Middle frontal gyrus (tissue), 1 donor: Measurements from ENCODE around the gene CXCL10.
"Not testable (repeated sequence)": the region's sequence is repeated elsewhere in the genome, so short reads cannot be mapped to it uniquely, and the experiment has no call there.

Source experiments
- DNase-seq: peaks from one replicate; pipeline ENCODE4 v3.0.0-alpha.2; 2015; ENCODE audit warnings: low spot score; ENCODE audit errors: extremely low spot score

Gene CXCL10

DNA sequence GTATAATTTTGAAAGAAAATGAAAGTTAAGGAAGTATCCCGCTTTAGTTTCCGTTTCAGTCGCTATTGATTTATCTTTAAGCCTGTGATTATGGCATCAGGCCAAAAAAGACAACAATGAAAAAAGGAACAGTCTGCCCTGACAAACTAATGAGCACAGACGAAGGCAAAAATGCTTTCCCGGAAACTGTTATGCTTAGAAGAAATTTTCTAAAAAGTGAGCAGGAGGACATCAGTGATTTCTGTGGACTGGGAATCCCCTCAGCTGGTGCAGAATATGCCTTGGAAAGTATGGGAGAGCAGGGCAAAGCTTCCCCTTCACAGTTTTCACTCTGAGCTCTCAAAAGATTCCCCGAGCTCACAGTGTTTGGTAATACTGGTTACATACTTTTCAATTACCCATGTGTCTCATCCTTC, 5.1 kb upstream of the CXCL10 start:
- DNase-seq, result no peak

DNA sequence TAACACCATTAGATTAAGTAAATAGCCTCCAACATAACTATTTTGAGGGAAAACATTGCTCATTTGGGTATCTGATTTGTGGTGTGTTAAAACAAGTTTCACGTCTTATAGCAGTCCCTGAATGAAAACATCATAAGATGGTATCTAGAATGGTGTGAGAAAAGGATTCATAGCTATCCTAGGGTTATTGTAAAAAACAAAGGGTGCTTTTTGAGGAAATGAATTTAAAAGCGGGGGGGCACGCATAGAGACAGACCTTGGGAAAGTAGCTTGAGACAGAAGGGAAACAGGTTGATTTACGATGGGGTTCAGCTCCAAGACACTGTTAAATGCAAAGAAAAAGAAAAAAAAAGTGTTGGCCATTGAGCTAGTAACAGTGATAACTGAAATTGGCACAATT, 768 bp upstream of the CXCL10 start:
- DNase-seq, result no peak

DNA sequence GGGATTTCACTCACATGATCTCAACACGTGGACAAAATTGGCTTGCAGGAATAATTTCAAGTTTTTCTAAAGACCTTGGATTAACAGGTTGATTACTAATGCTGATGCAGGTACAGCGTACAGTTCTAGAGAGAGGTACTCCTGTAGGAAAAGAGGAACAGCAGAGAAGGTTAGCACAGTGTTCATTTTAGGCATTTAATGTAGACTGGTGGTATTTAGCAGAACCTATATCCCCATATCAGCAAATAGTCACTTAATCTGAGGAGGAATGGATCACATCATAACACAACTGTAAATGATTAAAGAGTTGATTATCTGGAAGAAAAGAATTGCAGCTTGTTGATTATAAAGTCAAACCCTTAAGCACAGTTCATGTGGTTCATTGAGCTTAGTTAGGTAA, 620 bp downstream of the CXCL10 start:
- DNase-seq, result no peak

DNA sequence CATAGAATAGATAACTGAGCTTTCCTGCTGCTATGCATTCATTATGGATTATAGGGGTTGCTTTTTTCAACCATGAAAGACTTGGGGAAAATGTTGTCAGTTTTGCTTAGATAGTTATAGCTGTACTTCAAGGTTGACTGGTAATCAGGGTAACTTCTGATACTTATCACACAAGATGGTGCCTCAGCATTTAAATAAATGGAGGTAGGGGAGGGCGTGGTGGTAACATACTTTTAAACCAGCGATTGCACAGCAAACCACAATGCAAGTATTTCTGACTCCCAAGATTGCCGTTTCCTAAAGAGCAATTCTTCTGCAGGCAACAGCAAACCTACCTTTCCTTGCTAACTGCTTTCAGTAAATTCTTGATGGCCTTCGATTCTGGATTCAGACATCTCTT, 1.3 kb downstream of the CXCL10 start:
- DNase-seq, result no peak

DNA sequence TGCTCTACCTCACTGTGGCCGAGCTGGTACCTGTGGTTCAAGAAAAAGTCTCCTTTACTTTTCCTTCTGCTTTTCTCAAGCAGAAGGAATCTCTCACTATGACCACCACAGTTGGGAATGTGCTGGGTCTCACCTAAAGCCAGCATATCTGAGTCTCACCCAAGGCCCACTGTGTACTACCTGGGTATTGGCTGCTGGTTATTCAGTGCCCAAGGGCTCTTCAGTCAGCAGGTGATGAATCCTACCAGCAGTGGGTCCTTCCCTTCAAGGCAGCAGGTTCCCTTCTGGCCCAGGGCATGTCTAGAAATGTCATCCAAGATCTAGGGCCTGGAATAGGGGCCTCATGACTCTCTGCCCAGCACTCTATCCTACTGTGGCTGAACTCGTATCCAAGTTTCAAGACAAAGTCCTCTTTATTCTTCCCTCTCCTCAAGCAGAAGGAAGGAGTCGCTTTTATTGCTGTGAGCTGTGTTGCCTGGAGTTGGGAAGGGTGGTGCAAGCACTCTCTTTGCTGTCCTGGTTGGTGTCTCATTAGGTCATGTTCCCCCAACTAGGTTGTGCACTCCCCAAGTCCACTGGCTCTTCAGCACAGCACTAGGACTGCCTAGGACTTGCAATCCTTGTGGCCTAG, 6.1 kb downstream of the CXCL10 start:
- no peak for DNase-seq

DNA sequence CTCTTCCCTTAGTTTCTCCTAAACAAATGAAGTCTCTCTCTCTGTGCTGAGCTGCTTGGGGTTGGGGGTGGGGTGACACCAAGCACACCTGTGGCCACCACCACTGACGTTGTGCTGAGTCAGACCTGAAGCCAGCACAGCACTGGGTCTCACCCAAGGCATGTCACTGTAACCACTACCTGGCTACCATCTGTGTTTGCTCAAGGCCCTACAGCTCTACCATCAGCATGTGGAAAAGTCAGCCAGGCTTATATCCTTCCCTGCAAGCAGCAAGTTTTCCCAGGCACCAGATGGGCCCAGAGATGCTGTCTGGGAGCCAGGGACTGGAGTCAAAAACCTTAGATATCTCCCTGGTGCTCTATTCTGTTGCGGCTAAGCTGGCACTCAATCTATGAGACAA, 6.9 kb downstream of the CXCL10 start:
- no peak for DNase-seq

DNA sequence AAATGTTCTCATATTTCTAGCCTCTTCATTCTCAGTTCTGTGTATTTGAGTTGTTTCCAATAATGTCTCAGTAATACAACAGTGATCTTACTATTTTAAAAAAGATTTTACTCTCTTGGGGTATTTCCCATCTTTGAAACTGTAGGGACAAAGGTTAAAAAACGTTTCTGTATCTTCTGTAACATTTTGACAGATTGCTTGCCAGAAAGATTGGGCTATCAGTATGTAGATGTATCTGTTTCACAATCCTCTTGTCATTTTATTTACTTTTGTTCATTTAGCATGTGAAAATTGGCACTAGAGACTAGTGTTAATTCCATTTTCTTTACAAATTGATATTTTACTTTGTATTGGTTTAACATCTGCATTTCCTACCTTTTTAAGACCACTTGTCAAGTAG, 9.8 kb downstream of the CXCL10 start:
- DNase-seq, result no peak

DNA sequence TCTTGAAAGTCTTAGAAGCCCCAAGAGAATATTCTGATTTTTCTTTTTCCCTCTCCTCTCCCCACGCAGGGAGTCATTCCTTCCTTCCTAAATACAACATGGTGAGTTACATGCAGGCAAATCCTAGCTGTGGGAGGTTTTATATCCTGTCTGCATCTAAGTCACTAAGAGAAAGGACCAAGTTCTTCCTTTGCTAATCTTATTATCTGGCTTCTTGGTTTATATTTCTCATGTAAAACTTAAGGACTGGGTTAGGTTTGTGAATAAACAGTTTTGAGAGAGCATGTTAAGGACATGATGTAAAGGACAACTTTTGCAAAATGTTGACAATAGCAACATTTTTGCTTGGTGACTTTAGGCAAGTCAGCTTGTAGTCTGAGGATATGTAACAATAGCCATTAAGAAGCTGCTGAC, 10.9 kb downstream of the CXCL10 start:
- no peak for DNase-seq

DNA sequence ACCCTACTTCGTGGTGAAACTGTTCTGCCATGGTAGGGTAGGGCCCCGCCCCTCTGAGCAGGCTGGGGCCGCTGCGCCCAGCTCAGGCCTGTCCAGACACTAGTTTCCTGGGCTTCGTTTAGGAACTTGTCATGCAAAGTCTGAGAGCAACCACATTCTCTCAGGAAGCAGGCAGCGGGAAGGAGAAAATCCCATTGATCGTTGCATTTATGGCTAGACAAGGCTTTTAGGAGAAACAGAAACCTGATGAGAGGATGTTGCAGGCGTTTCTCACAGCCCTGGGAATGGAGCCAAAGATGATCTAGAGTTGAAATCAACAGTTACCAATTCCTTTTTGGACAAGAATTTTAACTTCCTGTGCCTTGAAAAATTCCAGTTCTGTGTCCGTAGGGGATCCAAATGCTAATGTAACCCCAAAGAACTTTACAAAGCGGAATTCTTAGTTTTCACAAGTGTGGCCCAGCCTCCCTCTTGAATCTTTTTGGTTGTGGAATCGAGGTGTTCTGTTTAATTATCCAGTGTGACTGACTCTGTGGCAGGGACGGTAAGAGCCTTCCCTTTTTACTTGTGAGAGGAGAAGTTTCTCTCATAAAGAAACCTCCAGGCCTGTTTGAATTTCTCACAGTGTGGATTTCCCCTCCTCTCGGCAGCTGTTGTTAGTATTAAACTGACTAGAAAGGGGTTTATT, 11.5 kb downstream of the CXCL10 start:
- DNase-seq, result peak; percentile 24

DNA sequence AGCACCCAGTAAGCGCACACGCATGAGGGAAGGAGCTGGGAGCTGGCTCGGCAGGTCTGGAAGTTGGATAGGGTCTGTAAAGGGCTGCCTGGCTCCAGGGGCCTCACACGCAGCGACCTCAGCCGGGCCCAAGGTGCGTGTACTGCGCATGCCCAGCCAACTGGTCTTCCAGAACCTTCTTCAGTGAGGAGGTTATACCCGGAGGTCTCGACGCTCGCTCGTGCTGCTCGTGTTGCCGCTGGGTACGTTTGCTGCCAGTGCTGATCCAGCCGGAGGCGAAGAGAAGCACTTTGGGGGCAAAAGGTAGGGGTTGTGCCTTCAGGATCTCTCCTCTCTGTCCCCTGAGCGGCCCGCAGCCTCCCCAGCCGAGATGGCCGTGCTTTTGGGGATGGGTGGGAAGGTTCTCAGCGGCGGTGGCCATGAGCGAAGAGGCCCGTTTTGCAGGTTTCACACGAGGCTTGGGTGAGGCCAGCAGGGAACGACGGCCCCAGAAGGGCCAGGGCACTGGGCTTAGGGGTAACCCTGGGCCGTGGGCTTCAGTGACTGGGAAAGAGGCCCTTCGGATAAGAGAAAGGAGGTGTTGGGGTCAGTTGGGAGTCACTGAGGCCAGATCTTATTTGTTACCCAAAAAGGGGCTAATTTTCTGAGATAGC, 12.2 kb downstream of the CXCL10 start:
- no peak for DNase-seq

DNA sequence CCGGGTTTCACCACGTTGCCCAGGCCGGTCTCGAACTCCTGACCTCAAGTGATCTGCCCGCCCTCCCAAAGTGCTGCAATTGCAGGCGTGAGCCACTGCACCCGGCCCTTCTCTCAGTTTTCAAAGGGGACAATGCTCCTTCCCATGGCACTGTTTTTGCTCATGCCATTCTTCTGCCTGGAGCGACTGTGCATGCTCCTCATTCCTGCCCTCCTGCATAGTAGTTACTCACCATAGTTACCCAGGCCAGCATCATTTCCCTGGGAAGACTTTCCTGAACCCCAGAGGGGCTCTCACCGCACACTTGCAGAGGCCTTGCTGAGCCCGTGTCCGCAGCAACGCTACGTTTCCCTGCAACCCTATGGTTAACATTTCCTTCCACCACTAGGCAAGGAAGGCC, 12.7 kb downstream of the CXCL10 start:
- no peak for DNase-seq

DNA sequence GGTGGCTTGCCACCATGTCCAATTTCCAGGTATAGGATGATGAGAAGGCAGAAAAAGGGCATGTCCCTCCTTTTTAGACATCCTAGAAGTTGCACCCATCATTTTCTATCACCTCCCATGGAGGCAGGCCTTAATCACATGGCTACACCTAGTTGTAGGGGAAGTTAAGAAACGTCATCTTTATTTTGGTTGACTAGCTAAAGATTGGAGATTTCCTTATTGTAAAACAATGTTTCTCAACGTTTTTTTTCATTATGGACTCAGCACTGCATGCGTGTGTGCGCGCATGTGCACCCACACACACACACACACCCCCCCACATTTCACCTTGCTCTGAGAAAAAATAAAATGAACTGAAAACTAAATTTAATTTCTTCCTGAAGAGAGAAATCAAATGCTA, 14.0 kb downstream of the CXCL10 start:
- DNase-seq, result no peak

DNA sequence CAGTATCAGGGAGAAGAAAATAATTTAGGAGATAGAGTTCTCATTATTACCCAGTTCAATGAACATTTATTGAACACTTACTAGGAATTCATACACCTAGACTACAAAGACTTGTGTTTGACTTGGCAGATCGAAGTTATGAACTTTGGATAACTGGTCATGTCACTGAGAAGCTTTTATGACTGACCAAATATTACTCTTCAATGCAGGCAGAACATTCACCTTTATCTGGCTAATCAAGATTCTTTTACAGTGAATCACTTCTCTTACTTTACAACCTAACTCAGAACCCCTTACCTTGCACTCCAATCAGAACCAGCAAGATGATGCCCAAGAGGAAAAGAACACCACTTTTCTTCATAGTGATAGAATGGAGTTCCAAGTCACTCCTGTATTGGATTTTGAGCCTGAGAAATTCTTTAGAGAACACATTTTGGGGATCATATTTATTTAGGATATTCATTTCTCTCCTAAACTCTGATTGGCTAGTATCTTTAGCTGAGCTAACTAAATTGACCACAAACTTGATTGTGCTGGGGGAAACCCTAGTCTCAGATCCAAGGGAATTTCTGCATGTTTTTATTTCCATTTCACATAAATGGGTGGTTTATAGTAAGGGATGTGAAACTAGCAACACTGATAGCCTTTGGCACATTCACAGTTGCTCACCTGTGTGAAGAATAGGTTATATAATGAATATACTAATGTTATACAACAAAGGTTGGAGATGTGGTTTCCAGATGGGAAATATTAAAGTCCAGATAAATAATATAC, 16.0 kb downstream of the CXCL10 start, which contains the start of gene CXCL9:
Gene CXCL9 (minus strand): TSS at position 421 of the 774 bp plus-strand sequence. CDS start 60 bp downstream, at position 361.
- DNase-seq, result no peak

DNA sequence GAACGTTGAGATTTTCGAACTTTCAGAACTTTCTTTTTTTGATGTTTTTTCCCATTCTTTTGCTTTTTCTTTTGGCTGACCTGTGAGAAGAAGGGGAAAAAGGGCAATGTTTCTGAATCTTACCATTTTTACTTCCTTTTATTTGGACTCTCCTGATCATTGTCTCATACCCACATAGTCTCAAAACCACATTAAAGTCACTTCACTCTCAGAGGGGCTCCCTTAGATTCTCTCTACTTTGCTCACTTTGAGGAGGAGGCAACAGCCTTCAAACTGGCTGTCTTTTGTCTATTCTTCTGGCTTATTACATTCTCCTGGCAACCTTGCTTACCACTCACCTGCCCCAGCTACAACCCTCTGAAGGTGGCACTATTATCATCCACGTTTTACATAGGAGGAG, 19.7 kb downstream of the CXCL10 start:
- DNase-seq, result no peak

DNA sequence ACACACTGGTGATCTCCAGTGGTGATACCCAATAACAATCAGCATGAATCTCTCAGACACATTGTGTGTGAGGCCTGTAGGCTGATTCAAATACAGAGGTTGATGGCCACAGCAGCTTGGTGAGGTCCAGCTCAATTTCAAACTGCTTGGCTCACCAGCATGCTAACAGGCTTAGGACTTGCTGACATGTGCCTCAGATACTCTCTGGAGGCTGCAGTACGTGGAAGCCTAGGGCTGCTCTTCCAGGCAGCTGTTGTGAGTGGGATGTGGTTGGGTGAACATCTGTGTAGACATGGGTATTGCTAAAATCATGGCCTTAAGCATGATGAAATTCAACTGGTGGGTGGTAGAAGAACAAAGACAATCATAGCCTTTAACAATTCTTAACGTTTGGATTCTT, 20.3 kb downstream of the CXCL10 start:
- DNase-seq, result no peak

DNA sequence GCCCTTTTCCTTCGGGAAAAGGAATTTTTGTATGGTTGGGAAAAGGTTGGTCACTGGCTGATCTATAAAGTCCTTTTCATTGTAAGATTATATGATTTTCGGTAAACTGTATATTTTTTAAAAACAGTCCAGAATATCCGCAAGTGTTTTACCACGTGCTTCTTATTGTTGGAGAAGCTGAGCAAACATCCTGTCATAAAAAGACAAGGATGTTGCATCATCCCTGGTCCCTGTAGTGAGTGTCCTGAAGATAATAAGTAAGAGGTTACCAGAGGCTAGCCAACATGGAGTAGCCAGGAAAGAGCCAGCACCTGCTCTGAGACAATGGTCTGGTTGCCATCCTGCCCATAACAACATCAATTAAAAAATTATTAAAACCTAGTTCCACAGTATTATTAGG, 21.1 kb downstream of the CXCL10 start:
- no peak for DNase-seq

DNA sequence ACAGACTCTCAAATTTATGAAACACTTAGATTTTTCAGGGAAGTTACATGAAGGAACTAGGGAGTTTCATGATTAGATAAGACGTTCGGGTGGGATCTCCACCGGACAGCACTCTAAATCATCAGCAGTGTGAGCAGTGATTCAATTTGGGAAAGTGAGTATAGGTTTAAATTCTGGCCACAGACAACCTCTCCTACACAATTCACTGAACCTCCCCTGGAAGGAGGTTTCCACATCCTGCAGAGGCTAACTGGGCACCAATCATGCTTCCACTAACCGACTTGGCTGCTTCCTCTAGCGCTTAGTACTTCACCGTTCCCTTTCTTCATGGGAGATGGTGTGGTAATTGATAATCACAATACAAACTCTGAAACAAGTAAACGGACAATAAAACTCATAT, 21.6 kb downstream of the CXCL10 start:
- no peak for DNase-seq

DNA sequence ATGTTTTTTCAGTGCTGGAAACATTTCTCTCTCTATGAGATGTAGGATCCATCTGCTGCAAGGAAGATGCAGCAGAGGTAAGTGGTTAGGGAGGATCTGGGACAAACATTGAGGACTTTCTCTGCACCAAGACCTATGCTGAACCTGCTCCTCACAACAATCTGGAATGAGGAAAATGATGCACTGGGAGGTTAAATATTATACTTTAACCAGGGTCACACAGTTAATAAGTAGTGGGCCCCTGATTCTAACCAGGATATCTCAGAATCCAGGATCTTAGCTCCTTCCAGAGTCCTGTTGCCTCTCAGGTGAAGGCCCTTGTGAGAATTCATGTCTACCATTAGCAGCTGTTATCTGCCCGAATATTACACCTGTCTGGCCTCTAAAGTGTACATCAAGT, 23.0 kb downstream of the CXCL10 start:
- DNase-seq, result no peak

DNA sequence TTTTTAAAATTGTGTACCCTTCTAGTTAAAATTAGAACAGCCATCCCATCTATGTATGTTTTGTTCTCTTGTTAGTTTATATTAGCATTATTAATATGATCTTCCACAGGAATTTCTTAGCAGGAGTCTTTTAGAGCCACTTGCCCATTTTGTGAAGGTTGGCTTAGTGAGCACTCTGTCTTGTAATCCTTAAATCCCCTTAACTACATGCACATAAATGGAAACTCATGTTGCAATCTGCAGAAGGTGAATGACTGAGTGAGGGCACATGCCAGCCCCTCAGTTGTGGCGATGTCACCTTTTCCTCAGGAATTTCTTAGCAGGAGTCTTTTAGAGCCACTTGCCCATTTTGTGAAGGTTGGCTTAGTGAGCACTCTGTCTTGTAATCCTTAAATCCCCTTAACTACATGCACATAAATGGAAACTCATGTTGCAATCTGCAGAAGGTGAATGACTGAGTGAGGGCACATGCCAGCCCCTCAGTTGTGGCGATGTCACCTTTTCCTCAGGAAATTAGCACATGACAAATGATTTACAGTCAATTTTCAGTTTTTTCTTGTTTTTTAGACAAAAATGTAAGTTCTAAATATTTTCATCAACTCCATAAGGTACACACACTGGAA, 24.7 kb downstream of the CXCL10 start:
- not testable (repeated sequence) for DNase-seq

DNA sequence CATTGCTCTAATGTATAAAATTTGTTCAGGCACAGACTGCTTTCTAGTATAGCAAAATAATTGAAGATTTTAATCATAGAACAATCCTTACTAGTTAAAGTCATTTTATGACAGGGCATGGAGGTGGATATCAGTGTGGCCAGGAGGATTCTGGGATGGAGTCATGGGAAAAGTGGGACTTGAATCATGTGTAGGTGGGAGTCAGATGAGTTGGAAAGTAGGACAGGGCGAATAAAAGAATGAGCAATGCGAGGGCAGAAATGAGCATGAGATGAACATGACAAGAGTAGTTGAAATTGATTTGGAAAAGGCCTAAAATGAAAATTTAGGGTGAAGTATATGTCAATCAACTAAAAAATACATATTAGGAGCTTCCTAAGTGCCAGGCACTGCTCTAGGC, 25.4 kb downstream of the CXCL10 start:
- no peak for DNase-seq

DNA sequence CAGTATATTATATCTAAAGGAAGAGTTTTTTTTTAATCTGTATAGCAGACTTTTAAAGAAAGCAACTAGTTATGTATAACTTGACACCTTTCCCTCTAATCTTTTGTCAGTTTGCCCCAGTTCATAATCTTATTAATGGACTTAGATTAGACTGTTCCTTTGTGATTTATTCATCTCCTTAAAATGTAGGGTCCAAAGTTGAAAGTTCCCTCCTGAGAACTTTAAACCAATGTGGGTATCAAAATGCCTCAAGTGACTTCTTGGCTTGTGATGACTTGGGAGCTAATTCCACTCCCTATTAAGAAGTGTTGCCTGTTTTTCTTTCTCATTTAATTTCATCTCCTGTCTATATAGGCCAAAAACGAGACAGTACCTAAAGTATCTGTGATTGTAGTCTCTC, 26.2 kb downstream of the CXCL10 start:
- no peak for DNase-seq

DNA sequence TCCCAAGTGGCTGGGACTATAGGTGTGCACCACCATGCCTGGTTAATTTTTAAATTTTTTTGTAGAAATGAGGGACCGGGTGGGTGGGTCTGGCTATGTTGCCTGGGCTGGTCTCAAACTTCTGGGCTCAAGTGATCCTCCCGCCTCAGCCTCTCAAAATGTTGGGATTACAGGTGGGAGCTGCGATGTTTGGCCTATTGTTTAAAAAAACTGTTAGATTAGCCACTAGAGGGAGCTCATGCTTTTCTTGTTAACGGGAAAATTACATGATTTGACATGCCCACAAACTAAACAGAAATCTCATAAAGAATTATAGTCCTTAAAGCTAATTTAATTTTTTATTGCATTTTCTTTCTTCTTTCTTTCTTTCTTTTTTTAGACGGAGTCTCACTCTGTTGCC, 27.6 kb downstream of the CXCL10 start:
- peak; percentile 12 for DNase-seq
